IMR-90 (cell line): ENCODE data around the gene SOX30.

Source experiments
- BHLHE40 ChIP-seq: fragments of 150-350 bp; IDR thresholded peaks from 2 replicates; pipeline ENCODE4 v1.6.1; 2016; ENCODE audit warnings: mild to moderate bottlenecking, low read depth, low read length
- CEBPB ChIP-seq: IDR thresholded peaks from 2 replicates; pipeline ENCODE4 v1.6.1; 2012; ENCODE audit warnings: low read depth, low read length, improper control_type of control experiment
- ELK1 ChIP-seq: fragments of 150-350 bp; IDR thresholded peaks from 2 replicates; pipeline ENCODE4 v1.6.1; 2016; ENCODE audit warnings: low read depth, mild to moderate bottlenecking, low read length, moderate library complexity, borderline replicate concordance
- MAFK ChIP-seq: IDR thresholded peaks from 2 replicates; pipeline ENCODE4 v1.6.1; 2012; ENCODE audit warnings: low read depth, low read length, improper control_type of control experiment
- MAZ ChIP-seq: IDR thresholded peaks from 2 replicates; pipeline ENCODE4 v1.6.1; 2012; ENCODE audit warnings: low read depth, mild to moderate bottlenecking, low read length, improper control_type of control experiment, moderate library complexity, borderline replicate concordance
- POLR2A ChIP-seq: IDR thresholded peaks from 2 replicates; pipeline ENCODE4 v1.6.1; 2012; ENCODE audit warnings: mild to moderate bottlenecking, low read depth, low read length
- RAD21 ChIP-seq: IDR thresholded peaks from 2 replicates; pipeline ENCODE4 v1.6.1; 2012; ENCODE audit warnings: low read length, improper control_type of control experiment
- RFX5 ChIP-seq: IDR thresholded peaks from 2 replicates; pipeline ENCODE4 v1.8.0; 2012; ENCODE audit warnings: low read depth, mild to moderate bottlenecking, low read length, moderate library complexity
- SMC3 ChIP-seq: fragments of 150-350 bp; IDR thresholded peaks from 2 replicates; pipeline ENCODE4 v1.6.1; 2016; ENCODE audit warnings: low read depth, mild to moderate bottlenecking, antibody characterized with exemption, low read length, moderate library complexity
- USF2 ChIP-seq: fragments of 150-350 bp; IDR thresholded peaks from 2 replicates; pipeline ENCODE4 v1.6.1; 2017; ENCODE audit warnings: mild to moderate bottlenecking, antibody characterized with exemption, low read length, low read depth
- TF ChIP-seq, protein P1 (sequence below): conservative IDR thresholded peaks from 2 replicates; pipeline ENCODE4 v1.5.1; 2012; ENCODE audit warnings: mild to moderate bottlenecking, low read depth, low read length, improper control_type of control experiment

- TF ChIP-seq, protein P1, sequence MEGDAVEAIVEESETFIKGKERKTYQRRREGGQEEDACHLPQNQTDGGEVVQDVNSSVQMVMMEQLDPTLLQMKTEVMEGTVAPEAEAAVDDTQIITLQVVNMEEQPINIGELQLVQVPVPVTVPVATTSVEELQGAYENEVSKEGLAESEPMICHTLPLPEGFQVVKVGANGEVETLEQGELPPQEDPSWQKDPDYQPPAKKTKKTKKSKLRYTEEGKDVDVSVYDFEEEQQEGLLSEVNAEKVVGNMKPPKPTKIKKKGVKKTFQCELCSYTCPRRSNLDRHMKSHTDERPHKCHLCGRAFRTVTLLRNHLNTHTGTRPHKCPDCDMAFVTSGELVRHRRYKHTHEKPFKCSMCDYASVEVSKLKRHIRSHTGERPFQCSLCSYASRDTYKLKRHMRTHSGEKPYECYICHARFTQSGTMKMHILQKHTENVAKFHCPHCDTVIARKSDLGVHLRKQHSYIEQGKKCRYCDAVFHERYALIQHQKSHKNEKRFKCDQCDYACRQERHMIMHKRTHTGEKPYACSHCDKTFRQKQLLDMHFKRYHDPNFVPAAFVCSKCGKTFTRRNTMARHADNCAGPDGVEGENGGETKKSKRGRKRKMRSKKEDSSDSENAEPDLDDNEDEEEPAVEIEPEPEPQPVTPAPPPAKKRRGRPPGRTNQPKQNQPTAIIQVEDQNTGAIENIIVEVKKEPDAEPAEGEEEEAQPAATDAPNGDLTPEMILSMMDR: no peak
- TF ChIP-seq MAZ (no peak), RAD21 (no peak), POLR2A (no peak), RFX5 (no peak), SMC3 (no peak), MAFK (no peak), BHLHE40 (no peak), USF2 (no peak), CEBPB (no peak), ELK1 (no peak)
Measured at GRCh38 chr5:157616785-157617184, 35.5 kb downstream of the SOX30 start.
